ENCODE data around the gene KRTAP10-3.

DNA sequence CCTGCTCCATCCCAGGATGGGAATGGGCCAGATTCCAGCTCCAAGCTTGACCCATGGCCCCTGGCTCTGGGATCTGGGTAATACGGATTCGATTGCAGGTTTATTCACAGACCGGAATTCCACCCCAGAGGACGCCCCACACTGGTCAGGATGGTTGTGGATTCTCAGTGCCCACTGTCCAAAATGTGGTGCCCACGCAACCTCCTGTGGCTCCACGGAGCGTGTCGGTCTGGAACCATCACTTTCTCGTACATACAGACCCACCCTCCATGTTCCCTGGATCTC is 50.2 kb downstream of the KRTAP10-3 start:
- TF ChIP-seq, protein P1, sequence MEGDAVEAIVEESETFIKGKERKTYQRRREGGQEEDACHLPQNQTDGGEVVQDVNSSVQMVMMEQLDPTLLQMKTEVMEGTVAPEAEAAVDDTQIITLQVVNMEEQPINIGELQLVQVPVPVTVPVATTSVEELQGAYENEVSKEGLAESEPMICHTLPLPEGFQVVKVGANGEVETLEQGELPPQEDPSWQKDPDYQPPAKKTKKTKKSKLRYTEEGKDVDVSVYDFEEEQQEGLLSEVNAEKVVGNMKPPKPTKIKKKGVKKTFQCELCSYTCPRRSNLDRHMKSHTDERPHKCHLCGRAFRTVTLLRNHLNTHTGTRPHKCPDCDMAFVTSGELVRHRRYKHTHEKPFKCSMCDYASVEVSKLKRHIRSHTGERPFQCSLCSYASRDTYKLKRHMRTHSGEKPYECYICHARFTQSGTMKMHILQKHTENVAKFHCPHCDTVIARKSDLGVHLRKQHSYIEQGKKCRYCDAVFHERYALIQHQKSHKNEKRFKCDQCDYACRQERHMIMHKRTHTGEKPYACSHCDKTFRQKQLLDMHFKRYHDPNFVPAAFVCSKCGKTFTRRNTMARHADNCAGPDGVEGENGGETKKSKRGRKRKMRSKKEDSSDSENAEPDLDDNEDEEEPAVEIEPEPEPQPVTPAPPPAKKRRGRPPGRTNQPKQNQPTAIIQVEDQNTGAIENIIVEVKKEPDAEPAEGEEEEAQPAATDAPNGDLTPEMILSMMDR (IDR thresholded peaks at IDR 0.05), result no peak
- no peak for TF ChIP-seq POLR2AphosphoS5 (IDR thresholded peaks at IDR 0.05)
